Suprapubic skin (tissue), 4 donors: ENCODE data around the gene FAM163B. TPM values are rescaled to one million over a fixed set of nuclear protein-coding genes. Genes with fewer than 3 reads are reported as not detected.

Source experiments
- DNase-seq, 2 donors: peaks; one replicate each; pipeline ENCODE4 v3.0.0-alpha.2; 2019; ENCODE audit warnings: low spot score in 2 of 2
- H3K27ac ChIP-seq: fragments of 200-600 bp; sonication (generic); one replicate; pipeline ENCODE4 v1.5.1; 2019
- H3K27me3 ChIP-seq: fragments of 200-600 bp; sonication (generic); one replicate; pipeline ENCODE4 v1.5.1; 2019
- H3K36me3 ChIP-seq: fragments of 200-600 bp; sonication (generic); one replicate; pipeline ENCODE4 v1.5.1; 2019
- H3K4me1 ChIP-seq: fragments of 200-600 bp; sonication (generic); one replicate; pipeline ENCODE4 v1.5.1; 2019
- H3K4me3 ChIP-seq: fragments of 200-600 bp; sonication (generic); one replicate; pipeline ENCODE4 v1.5.1; 2019; ENCODE audit warnings: mild to moderate bottlenecking
- H3K9me3 ChIP-seq: fragments of 200-600 bp; sonication (generic); one replicate; pipeline ENCODE4 v1.5.1; 2019
- EP300 ChIP-seq: sonication (generic); formaldehyde crosslinking; IDR thresholded peaks from one replicate; pipeline ENCODE4 v1.6.1; 2017; ENCODE audit warnings: antibody characterized with exemption
- POLR2A ChIP-seq, 2 donors: fragments of 450-650 bp; IDR thresholded peaks; one replicate each; pipeline ENCODE4 v1.6.1; 2017; ENCODE audit warnings: antibody characterized with exemption in 2 of 2, mild to moderate bottlenecking in 2 of 2, moderate library complexity in 2 of 2
- POLR2AphosphoS5 ChIP-seq, 3 donors: sonication (generic); formaldehyde crosslinking; IDR thresholded peaks; one replicate each; pipeline ENCODE4 v1.6.1; 2017; ENCODE audit warnings: antibody characterized with exemption in 3 of 3
- WGBS: methylation state at CpG from one replicate; pipeline ENCODE4 v1.1.5; 2018; 5-methylcytosine and 5-hydroxymethylcytosine counted together
- total RNA-seq, 4 donors: library from RNA; depleted of rRNA; stranded (reverse); fragments of >200 nt; gene quantifications; one replicate each; pipeline ENCODE4 v1.1.0, GENCODE V29; 2016
- TF ChIP-seq, protein P1 (sequence below), 2 donors: fragments of 200-600 bp in 1 of 2; fragments of 450-650 bp in 1 of 2; sonication (generic) in 1 of 2; IDR thresholded peaks; one replicate each; pipeline ENCODE4 v1.5.1; 2016 to 2019; ENCODE audit warnings: antibody characterized with exemption in 2 of 2, mild to moderate bottlenecking in 1 of 2, moderate library complexity in 1 of 2

FAM163B gene
- total RNA-seq, 4 donors from 2014 or later = not detected

- TF ChIP-seq POLR2A (IDR thresholded peaks at IDR 0.05) (no peak), POLR2AphosphoS5 (IDR thresholded peaks at IDR 0.05) (no peak), EP300 (no peak)
- TF ChIP-seq, protein P1, sequence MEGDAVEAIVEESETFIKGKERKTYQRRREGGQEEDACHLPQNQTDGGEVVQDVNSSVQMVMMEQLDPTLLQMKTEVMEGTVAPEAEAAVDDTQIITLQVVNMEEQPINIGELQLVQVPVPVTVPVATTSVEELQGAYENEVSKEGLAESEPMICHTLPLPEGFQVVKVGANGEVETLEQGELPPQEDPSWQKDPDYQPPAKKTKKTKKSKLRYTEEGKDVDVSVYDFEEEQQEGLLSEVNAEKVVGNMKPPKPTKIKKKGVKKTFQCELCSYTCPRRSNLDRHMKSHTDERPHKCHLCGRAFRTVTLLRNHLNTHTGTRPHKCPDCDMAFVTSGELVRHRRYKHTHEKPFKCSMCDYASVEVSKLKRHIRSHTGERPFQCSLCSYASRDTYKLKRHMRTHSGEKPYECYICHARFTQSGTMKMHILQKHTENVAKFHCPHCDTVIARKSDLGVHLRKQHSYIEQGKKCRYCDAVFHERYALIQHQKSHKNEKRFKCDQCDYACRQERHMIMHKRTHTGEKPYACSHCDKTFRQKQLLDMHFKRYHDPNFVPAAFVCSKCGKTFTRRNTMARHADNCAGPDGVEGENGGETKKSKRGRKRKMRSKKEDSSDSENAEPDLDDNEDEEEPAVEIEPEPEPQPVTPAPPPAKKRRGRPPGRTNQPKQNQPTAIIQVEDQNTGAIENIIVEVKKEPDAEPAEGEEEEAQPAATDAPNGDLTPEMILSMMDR (IDR thresholded peaks at IDR 0.05) = no peak
- peaks cover 69% of the 10 kb centered on the region for H3K27me3 ChIP-seq
- H3K36me3 ChIP-seq = no peaks in the 10 kb centered on the region
- no peak overlapping the region for H3K27ac ChIP-seq
- H3K4me1 ChIP-seq = peaks cover 17% of the 10 kb centered on the region
- no peaks in the 10 kb centered on the region for H3K9me3 ChIP-seq
- DNase-seq = no peak
- WGBS = 86% methylated on average over 21 of the region's 32 CpGs
- H3K4me3 ChIP-seq = no peak overlapping the region
Observed at GRCh38 chr9:133575186-133576030, 33.8 kb downstream of the FAM163B start.

DNA sequence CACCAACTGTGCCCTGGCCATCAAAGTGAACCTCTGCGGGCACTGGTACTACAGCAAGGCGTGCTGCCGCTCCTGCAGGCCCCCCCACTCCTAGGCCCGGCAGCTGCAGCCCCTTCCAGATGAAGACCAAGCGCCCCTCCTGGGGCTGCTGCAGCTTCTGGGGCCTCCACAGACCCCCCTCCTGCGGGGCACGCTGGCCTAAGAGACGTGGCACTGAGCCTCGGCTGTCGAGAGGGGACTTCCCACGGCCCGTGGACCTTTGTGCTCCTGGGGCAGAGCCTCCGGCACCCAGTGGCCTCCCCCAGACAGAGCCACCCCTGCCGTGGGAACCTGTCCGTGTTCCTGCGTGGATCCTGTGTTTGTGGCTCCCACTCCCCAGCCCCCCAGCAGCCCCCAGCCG lies 34.4 kb downstream of the FAM163B start:
- peaks cover 17% of the 10 kb centered on the region for H3K4me1 ChIP-seq
- DNase-seq = no peak
- no peaks in the 10 kb centered on the region for H3K9me3 ChIP-seq
- 78% methylated on average over 15 of the region's 17 CpGs for WGBS
- H3K36me3 ChIP-seq = no peaks in the 10 kb centered on the region
- H3K27me3 ChIP-seq = peaks cover 65% of the 10 kb centered on the region
- no peak overlapping the region for H3K4me3 ChIP-seq
- no peak overlapping the region for H3K27ac ChIP-seq
- TF ChIP-seq, protein P1 (IDR thresholded peaks at IDR 0.05) = no peak
- TF ChIP-seq EP300 (no peak), POLR2AphosphoS5 (IDR thresholded peaks at IDR 0.05) (no peak), POLR2A (IDR thresholded peaks at IDR 0.05) (no peak)

DNA sequence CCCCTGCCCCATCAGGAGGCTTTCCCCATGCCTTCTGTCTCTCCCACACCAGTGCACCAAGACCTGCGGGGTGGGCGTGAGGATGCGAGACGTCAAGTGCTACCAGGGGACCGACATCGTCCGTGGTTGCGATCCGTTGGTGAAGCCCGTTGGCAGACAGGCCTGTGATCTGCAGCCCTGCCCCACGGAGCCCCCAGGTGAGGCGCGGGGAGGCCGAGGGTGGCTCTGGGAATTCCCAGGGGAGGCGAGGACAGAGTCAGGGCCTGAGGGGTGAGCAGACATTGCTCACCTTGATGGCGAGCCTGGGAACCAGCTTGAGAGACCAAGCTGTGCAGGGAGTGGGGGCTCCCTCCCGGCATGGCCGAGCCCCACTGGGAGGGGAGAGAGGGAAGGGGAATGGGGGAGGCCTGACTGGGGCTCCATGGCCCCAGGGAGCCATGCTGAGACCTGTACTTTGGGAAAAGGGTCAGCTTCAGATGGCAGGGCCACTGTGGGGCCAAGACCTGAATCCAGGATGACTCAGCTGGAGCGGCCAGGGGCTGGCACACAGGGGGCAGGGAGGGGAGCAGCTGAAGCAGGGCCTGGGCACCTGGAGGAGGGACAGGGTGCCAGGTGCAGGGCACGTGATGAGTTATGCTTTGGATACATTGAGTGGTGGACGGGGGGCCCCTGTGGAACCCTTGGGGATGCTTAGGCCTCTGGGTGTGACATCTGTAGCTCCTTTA lies 35.2 kb downstream of the FAM163B start:
- H3K36me3 ChIP-seq = no peaks in the 10 kb centered on the region
- no peak for DNase-seq
- TF ChIP-seq POLR2AphosphoS5 (IDR thresholded peaks at IDR 0.05) (no peak), POLR2A (IDR thresholded peaks at IDR 0.05) (no peak), EP300 (no peak)
- TF ChIP-seq, protein P1 (IDR thresholded peaks at IDR 0.05) = no peak
- no peak overlapping the region for H3K4me3 ChIP-seq
- WGBS = 77% methylated on average over 6 of the region's 21 CpGs
- H3K9me3 ChIP-seq = no peaks in the 10 kb centered on the region
- peaks cover 17% of the 10 kb centered on the region for H3K4me1 ChIP-seq
- no peak overlapping the region for H3K27ac ChIP-seq
- peaks cover 57% of the 10 kb centered on the region for H3K27me3 ChIP-seq

DNA sequence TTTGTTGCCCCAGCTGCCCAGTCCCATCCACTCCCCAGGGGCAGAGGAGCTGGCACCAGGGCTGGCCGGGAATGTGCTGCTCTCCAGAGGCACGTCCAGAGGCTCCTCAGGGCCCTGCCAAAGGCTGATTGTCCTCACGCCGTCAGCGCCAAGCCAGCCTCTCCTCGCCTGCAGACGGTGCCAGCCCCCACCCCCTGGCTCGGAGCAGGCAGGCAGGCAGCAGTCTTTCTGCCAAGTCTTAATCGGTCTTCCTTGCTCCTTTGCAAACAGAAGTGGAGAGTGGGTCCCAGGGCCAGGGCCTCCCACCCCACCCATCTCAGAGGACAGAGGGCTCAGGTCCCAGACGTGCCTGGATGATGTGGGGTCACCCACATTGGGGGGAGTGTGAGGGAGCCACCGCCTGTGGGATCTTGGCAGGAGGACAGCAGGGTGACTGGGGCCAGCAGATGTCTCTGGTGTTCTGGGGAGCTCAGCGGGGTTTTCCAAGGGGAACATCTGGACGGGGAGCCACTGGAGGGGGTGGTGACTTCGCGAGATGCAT lies 36.3 kb downstream of the FAM163B start:
- Histone ChIP-seq H3K4me1 (peaks cover 17% of the 10 kb centered on the region), H3K4me3 (no peak overlapping the region), H3K36me3 (no peaks in the 10 kb centered on the region), H3K27ac (no peak overlapping the region), H3K9me3 (no peaks in the 10 kb centered on the region), H3K27me3 (peaks cover 50% of the 10 kb centered on the region)
- no peak for DNase-seq
- 18% methylated on average over 10 of the region's 15 CpGs for WGBS
- TF ChIP-seq POLR2A (IDR thresholded peaks at IDR 0.05) = no peak
- TF ChIP-seq, protein P1 (IDR thresholded peaks at IDR 0.05) = no peak
- no peak for TF ChIP-seq POLR2AphosphoS5 (IDR thresholded peaks at IDR 0.05)
- TF ChIP-seq EP300 = no peak
